ENCODE data around the gene UTS2B.

Gene UTS2B

DNA sequence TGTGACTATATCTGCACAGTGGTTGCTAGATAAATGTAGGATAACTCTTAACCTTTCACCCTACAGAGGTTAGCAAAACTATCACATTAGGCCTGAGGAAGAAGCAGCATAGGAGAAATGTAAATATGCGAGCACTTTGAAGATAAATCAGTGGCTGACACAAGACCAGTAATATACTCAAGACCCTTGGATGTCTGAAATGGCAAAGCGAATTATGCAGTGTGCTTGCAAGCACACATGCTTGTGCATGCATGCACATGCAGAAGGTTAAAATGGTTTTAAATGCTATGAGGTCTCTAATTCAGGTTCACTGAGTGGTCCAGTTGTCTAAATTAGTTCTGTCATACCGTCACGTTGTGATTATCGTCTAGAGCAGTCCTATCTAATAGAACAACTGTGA, 13.6 kb upstream of the UTS2B start:
- H4K20me1 ChIP-seq, result peaks cover 0 to 100% (median 10%) of the 10 kb centered on the region in 11 experiments; a peak in 13 of 22 replicates
- no peak overlapping the region for H3K4me3 ChIP-seq
- H3K36me3 ChIP-seq, result no peaks in the 10 kb centered on the region
- TF ChIP-seq Cebpa-rat (IDR thresholded peaks at IDR 0.05), result no peak
- H3K27me3 ChIP-seq, result no peaks in the 10 kb centered on the region
- peaks cover 0 to 22% (median 0%) of the 10 kb centered on the region in 10 experiments; a peak in 6 of 20 replicates for H3K4me1 ChIP-seq
- H3K9ac ChIP-seq, result no peak overlapping the region
- H3K9me3 ChIP-seq (replicated peaks in 1 of 11), result no peaks in the 10 kb centered on the region
- H3K27ac ChIP-seq, result no peak overlapping the region
- no peak overlapping the region for H3K4me2 ChIP-seq

GRCh38 chr3:191343115-191343514, 12.8 kb upstream of the UTS2B start:
- peaks cover 0 to 100% (median 10%) of the 10 kb centered on the region in 11 experiments; a peak in 13 of 22 replicates for H4K20me1 ChIP-seq
- TF ChIP-seq Cebpa-rat (IDR thresholded peaks at IDR 0.05), result no peak

DNA sequence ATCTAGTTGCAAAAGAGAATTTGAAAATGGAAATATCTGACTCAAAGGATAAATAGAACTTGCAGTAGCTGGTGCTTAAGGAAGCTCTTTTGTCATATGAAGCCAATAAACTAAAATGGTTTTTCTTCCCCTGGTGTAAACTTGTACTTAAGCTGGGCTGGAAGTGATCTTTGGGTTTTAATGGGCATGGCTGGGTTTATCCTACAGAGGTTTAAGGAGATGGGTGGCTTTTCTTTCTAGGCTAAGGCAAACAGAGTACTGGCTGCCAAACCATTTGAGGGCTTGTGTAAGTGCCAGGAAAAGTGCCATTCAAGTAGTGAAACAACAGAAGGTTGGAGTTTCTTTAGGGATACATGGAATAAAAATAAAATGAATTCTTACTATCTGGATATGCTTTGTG, 12.1 kb upstream of the UTS2B start:
- H3K9me3 ChIP-seq (replicated peaks in 1 of 11), result no peaks in the 10 kb centered on the region; a peak in 1 of 22 replicates
- peaks cover 0 to 36% (median 0%) of the 10 kb centered on the region in 10 experiments; a peak in 6 of 20 replicates for H3K4me1 ChIP-seq
- H3K27ac ChIP-seq, result no peak overlapping the region
- no peaks in the 10 kb centered on the region for H3K27me3 ChIP-seq
- TF ChIP-seq Cebpa-rat (IDR thresholded peaks at IDR 0.05), result no peak
- no peak overlapping the region for H3K9ac ChIP-seq
- H4K20me1 ChIP-seq, result peaks cover 0 to 100% (median 10%) of the 10 kb centered on the region in 11 experiments; a peak in 13 of 22 replicates
- H3K4me2 ChIP-seq, result no peak overlapping the region
- no peak overlapping the region for H3K4me3 ChIP-seq
- no peaks in the 10 kb centered on the region for H3K36me3 ChIP-seq

More at GRCh38 chr3:191343115-191343514, 12.8 kb upstream of the UTS2B start:
- peaks cover 0 to 29% (median 0%) of the 10 kb centered on the region in 10 experiments; a peak in 6 of 20 replicates for H3K4me1 ChIP-seq
- no peak overlapping the region for H3K4me3 ChIP-seq
- H3K27ac ChIP-seq, result no peak overlapping the region
- H3K9me3 ChIP-seq (replicated peaks in 1 of 11), result no peaks in the 10 kb centered on the region
- H3K9ac ChIP-seq, result no peak overlapping the region
- no peaks in the 10 kb centered on the region for H3K27me3 ChIP-seq
- H3K4me2 ChIP-seq, result no peak overlapping the region
- no peaks in the 10 kb centered on the region for H3K36me3 ChIP-seq

DNA sequence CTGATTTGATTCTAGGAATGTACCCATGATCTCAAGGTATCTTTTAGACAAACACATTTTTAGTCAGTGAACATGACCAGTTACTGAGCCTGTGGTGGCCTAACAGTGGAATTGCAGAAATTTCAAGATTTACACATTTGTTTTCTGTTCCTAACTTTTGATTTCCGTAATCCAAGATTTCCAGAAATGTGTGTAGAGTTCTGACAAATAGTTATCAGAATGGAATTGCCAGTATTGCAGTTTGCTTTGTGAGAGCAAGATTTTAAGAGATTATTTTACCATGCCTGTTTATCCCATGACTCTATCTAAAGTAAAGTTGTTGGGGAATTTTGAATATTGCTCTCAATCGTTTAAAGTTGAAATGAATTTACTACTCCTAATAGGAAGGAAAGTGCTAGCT, 11.7 kb upstream of the UTS2B start:
- H3K4me1 ChIP-seq, result peaks cover 0 to 40% (median 0%) of the 10 kb centered on the region in 10 experiments; a peak in 6 of 20 replicates
- TF ChIP-seq Cebpa-rat (IDR thresholded peaks at IDR 0.05), result no peak

DNA sequence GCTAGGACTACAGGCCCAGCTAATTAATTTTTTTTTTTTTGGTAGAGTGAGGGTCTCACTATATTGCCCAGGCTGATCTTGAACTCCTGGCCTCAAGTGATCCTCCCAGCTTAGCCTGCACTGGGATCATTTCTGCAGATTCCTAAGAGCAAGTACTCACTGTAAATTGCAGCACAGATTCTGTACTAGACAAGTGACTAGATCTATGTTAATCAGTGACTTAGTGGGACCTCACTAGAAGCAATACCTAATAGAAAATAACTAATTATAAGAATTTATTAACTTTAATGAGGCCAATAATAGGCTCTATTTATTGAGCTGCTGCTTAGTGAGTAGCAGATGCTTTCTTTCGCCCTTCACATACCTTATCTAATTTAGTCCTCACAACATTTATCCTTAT, 10.6 kb upstream of the UTS2B start:
- no peaks in the 10 kb centered on the region for H3K27me3 ChIP-seq
- H3K4me3 ChIP-seq, result no peak overlapping the region
- no peak overlapping the region for H3K9ac ChIP-seq
- H3K36me3 ChIP-seq, result no peaks in the 10 kb centered on the region
- no peak overlapping the region for H3K4me2 ChIP-seq
- TF ChIP-seq Cebpa-rat (IDR thresholded peaks at IDR 0.05), result no peak
- H3K9me3 ChIP-seq (replicated peaks in 1 of 11), result no peaks in the 10 kb centered on the region; a peak in 1 of 22 replicates
- peaks cover 0 to 100% (median 10%) of the 10 kb centered on the region in 11 experiments; a peak in 13 of 22 replicates for H4K20me1 ChIP-seq
- H3K4me1 ChIP-seq, result peaks cover 0 to 51% (median 0%) of the 10 kb centered on the region in 10 experiments; a peak in 6 of 20 replicates
- no peak overlapping the region for H3K27ac ChIP-seq

More for the DNA sequence above, 11.7 kb upstream of the UTS2B start:
- Histone ChIP-seq H3K27ac (no peak overlapping the region), H3K4me3 (no peak overlapping the region), H3K9ac (no peak overlapping the region), H3K4me2 (no peak overlapping the region), H3K9me3 (replicated peaks in 1 of 11) (no peaks in the 10 kb centered on the region; a peak in 1 of 22 replicates), H4K20me1 (peaks cover 0 to 100% (median 10%) of the 10 kb centered on the region in 11 experiments; a peak in 13 of 22 replicates), H3K36me3 (no peaks in the 10 kb centered on the region), H3K27me3 (no peaks in the 10 kb centered on the region)

- Histone ChIP-seq H4K20me1 (peaks cover 0 to 100% (median 10%) of the 10 kb centered on the region in 11 experiments; a peak in 13 of 22 replicates), H3K27me3 (0 out of 22 replicates have a peak, but pooled peaks cover 0 to under 1% (median 0%) of the 10 kb centered on the region in 11 experiments), H3K4me3 (no peak overlapping the region), H3K9me3 (replicated peaks in 1 of 11) (no peaks in the 10 kb centered on the region; a peak in 1 of 22 replicates), H3K4me2 (no peak overlapping the region), H3K4me1 (peaks cover 0 to 55% (median 0%) of the 10 kb centered on the region in 10 experiments; a peak in 6 of 20 replicates), H3K36me3 (no peaks in the 10 kb centered on the region), H3K27ac (no peak overlapping the region), H3K9ac (no peak overlapping the region)
- TF ChIP-seq Cebpa-rat (IDR thresholded peaks at IDR 0.05), result no peak
Observed at GRCh38 chr3:191340351-191340750, 10.0 kb upstream of the UTS2B start.

DNA sequence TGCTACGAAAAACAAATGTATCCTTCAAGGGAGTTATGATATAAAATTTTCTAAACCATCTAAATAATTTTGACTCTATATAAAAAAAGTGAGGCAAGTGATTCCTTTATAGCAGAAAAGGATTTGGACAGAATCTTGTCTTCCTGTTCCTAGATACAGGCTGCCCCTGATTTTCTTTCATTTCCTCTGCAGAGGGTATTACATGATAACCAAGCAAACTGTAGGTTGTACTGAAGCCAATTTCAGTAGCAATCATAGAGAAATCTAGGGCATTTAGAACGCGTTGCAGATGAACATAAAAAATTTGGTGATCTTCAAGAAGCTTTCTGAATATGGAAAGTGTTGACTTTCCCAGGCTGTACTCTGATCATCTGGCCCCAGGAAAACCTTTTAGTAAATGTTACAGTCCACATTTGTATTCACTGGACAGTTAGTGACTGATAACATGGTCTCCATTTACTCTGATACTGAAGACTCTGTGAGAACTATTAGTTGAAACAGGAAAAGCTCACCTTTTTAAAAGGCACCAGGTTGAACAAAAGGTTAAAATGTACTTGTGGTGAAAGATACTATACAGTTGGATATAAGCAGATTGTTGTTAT, 9.1 kb upstream of the UTS2B start:
- Histone ChIP-seq H3K4me2 (peak overlapping the region in 2 of 11 experiments; percentile 26 to 40; a peak in 3 of 22 replicates), H3K9ac (no peak overlapping the region), H3K9me3 (replicated peaks in 1 of 11) (no peaks in the 10 kb centered on the region; a peak in 1 of 22 replicates), H4K20me1 (peaks cover 0 to 99% (median 10%) of the 10 kb centered on the region in 11 experiments; a peak in 14 of 22 replicates), H3K4me3 (no peak overlapping the region), H3K36me3 (no peaks in the 10 kb centered on the region), H3K27me3 (0 out of 22 replicates have a peak, but pooled peaks cover 0 to 4% (median 0%) of the 10 kb centered on the region in 11 experiments), H3K27ac (no peak overlapping the region), H3K4me1 (peaks cover 0 to 54% (median under 1%) of the 10 kb centered on the region in 10 experiments; a peak in 12 of 20 replicates)
- no peak for TF ChIP-seq Cebpa-rat (IDR thresholded peaks at IDR 0.05)

- H3K4me3 ChIP-seq, result no peak overlapping the region
- no peak for TF ChIP-seq Cebpa-rat (IDR thresholded peaks at IDR 0.05)
- H3K27me3 ChIP-seq, result peaks cover 0 to 4% (median 0%) of the 10 kb centered on the region in 11 experiments; a peak in 1 of 22 replicates
- peak overlapping the region in 2 of 11 experiments; percentile 9 to 22; a peak in 3 of 22 replicates for H3K4me2 ChIP-seq
- H3K4me1 ChIP-seq, result peaks cover 0 to 65% (median 7%) of the 10 kb centered on the region in 10 experiments; a peak in 13 of 20 replicates
- no peak overlapping the region for H3K27ac ChIP-seq
- no peaks in the 10 kb centered on the region; a peak in 1 of 22 replicates for H3K9me3 ChIP-seq (replicated peaks in 1 of 11)
- H3K9ac ChIP-seq, result no peak overlapping the region
- peaks cover 0 to 92% (median 10%) of the 10 kb centered on the region in 11 experiments; a peak in 11 of 22 replicates for H4K20me1 ChIP-seq
- H3K36me3 ChIP-seq, result no peaks in the 10 kb centered on the region
Observed at GRCh38 chr3:191338177-191338488, 7.8 kb upstream of the UTS2B start.

DNA sequence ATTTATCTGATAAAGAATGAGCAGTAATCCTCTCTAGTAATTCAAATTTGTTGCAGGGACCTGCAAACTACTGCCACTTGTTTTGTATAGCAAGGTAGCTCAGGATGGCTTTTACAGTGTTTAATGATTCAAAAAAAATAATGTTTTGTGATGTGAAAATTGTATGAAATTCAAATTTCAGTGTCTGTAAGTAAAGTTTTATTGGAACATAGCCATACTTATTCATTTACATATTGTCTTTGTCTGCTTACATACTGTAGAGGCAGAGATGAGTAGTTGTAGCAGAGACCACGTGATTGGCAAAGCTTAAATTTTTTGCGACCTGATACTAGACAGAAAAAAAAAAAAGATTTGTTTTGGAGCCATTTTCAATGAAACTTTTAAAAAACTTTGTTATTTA, 6.5 kb upstream of the UTS2B start:
- Histone ChIP-seq H3K36me3 (no peaks in the 10 kb centered on the region), H3K27me3 (peaks cover 0 to 11% (median 0%) of the 10 kb centered on the region in 11 experiments; a peak in 2 of 22 replicates), H4K20me1 (peaks cover 0 to 86% (median 10%) of the 10 kb centered on the region in 11 experiments; a peak in 11 of 22 replicates), H3K4me2 (no peak overlapping the region), H3K4me1 (peaks cover 0 to 78% (median 7%) of the 10 kb centered on the region in 10 experiments; a peak in 13 of 20 replicates), H3K9ac (no peak overlapping the region), H3K4me3 (no peak overlapping the region), H3K9me3 (replicated peaks in 1 of 11) (no peaks in the 10 kb centered on the region; a peak in 1 of 22 replicates), H3K27ac (no peak overlapping the region)
- no peak for TF ChIP-seq Cebpa-rat (IDR thresholded peaks at IDR 0.05)
